ENCODE data around the gene FAM210B.
"Not testable (repeated sequence)": the region's sequence is repeated elsewhere in the genome, so short reads cannot be mapped to it uniquely, and the experiment has no call there.

Gene FAM210B

GRCh38 chr20:56392881-56393482 lies 34.2 kb downstream of the FAM210B start:
- no peak for DNase-seq (ENCODE audit: low spot score)

GRCh38 chr20:56393653-56394052 lies 34.9 kb downstream of the FAM210B start:
- no peak for DNase-seq (ENCODE audit: low spot score)

GRCh38 chr20:56395166-56395565 lies 36.4 kb downstream of the FAM210B start:
- no peak for DNase-seq (ENCODE audit: low spot score)

- DNase-seq (ENCODE audit: low spot score) = peak; percentile 85
Observed at GRCh38 chr20:56400001-56400640, 41.3 kb downstream of the FAM210B start.

- no peak for DNase-seq (ENCODE audit: low spot score)
Observed at GRCh38 chr20:56403465-56403864, 44.7 kb downstream of the FAM210B start.

GRCh38 chr20:56405356-56405755 lies 46.6 kb downstream of the FAM210B start:
- not testable (repeated sequence) for DNase-seq (ENCODE audit: low spot score)

GRCh38 chr20:56406910-56407309 lies 48.1 kb downstream of the FAM210B start:
- no peak for DNase-seq (ENCODE audit: low spot score)

- DNase-seq (ENCODE audit: low spot score) = no peak
Observed at GRCh38 chr20:56409521-56409920, 50.7 kb downstream of the FAM210B start.

- DNase-seq (ENCODE audit: low spot score) = no peak
Observed at GRCh38 chr20:56409956-56410355, 51.2 kb downstream of the FAM210B start.

GRCh38 chr20:56411287-56411686 lies 52.5 kb downstream of the FAM210B start:
- DNase-seq (ENCODE audit: low spot score) = not testable (repeated sequence)

- peak; percentile 78 for DNase-seq (ENCODE audit: low spot score)
Observed at GRCh38 chr20:56411759-56412472, 53.1 kb downstream of the FAM210B start, which contains the start of gene CASS4. Gene CASS4 (plus strand): TSS chr20:56412260. CDS start chr20:56412459, 199 bp downstream.

- no peak for DNase-seq (ENCODE audit: low spot score)
Observed at GRCh38 chr20:56412473-56412790, 53.7 kb downstream of the FAM210B start.

GRCh38 chr20:56412949-56413348 lies 54.2 kb downstream of the FAM210B start:
- DNase-seq (ENCODE audit: low spot score) = no peak

- DNase-seq (ENCODE audit: low spot score) = peak; percentile 33
Observed at GRCh38 chr20:56414842-56415765, 56.3 kb downstream of the FAM210B start.

- DNase-seq (ENCODE audit: low spot score) = no peak
Observed at GRCh38 chr20:56417402-56417801, 58.6 kb downstream of the FAM210B start.

GRCh38 chr20:56417911-56418310 lies 59.1 kb downstream of the FAM210B start:
- DNase-seq (ENCODE audit: low spot score) = no peak
